GM21723 (cell line): ENCODE results near the gene ADIPOR1.
A peak's percentile ranks its signal among the peaks of the same experiment; 100 is the strongest.
"Not testable (repeated sequence)": the region's sequence is repeated elsewhere in the genome, so short reads cannot be mapped to it uniquely, and the experiment has no call there.

Experiments used
- ATAC-seq: cut with Tn5 transposase; IDR thresholded peaks from one replicate; pipeline ENCODE4 v1.9.1; 2021; ENCODE audit warnings: mild to moderate bottlenecking, moderate library complexity; ENCODE audit not compliant: unreplicated experiment

The ADIPOR1 gene

DNA sequence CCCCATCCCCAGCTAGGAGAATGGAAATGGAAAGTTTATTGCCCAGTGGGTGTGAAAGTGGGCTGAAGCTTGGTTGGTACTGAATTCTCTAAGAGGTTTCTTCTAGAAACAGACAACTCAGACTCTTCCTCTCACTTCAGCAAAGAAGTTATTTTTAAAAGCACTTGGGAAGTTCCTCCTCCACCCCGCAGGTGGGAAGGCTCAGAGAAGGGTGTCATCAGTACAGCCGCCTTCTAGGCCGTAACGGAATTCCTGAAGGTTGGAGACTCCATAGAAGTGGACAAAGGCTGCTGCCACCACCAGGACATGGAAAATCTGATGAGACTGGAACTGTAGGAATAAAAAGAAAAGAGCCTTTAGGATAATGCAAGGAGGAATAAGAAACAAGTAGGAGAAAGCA lies 16.7 kb downstream of the ADIPOR1 start:
- no peak for ATAC-seq

- ATAC-seq = no peak
Observed at GRCh38 chr1:202940561-202940960, 17.6 kb downstream of the ADIPOR1 start.

- ATAC-seq = no peak
Observed at GRCh38 chr1:202938287-202938925, 19.7 kb downstream of the ADIPOR1 start.

- ATAC-seq = not testable (repeated sequence)
Observed at GRCh38 chr1:202936409-202936808, 21.7 kb downstream of the ADIPOR1 start.

- ATAC-seq = no peak
Observed at GRCh38 chr1:202935844-202936243, 22.3 kb downstream of the ADIPOR1 start.

DNA sequence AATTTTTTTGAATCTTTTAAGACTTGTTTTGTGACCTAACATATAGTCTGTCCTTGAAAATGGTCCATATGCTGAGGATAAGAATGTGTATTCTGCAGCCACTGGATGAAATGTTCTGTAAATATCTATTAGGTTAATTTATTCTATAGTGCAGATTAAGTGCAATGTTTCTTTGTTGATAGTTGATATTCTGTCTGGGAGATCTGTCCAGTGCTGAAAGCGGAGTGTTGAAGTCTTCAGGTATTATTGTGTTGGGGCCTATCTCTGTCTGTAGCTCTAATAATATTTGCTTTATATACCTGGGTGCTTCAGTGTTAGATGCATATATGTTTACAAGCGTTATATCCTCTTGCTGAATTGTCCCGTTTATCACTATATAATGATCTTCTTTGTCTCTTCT lies 23.4 kb downstream of the ADIPOR1 start:
- ATAC-seq = no peak

GRCh38 chr1:202932476-202932875 lies 25.6 kb downstream of the ADIPOR1 start:
- ATAC-seq = no peak

DNA sequence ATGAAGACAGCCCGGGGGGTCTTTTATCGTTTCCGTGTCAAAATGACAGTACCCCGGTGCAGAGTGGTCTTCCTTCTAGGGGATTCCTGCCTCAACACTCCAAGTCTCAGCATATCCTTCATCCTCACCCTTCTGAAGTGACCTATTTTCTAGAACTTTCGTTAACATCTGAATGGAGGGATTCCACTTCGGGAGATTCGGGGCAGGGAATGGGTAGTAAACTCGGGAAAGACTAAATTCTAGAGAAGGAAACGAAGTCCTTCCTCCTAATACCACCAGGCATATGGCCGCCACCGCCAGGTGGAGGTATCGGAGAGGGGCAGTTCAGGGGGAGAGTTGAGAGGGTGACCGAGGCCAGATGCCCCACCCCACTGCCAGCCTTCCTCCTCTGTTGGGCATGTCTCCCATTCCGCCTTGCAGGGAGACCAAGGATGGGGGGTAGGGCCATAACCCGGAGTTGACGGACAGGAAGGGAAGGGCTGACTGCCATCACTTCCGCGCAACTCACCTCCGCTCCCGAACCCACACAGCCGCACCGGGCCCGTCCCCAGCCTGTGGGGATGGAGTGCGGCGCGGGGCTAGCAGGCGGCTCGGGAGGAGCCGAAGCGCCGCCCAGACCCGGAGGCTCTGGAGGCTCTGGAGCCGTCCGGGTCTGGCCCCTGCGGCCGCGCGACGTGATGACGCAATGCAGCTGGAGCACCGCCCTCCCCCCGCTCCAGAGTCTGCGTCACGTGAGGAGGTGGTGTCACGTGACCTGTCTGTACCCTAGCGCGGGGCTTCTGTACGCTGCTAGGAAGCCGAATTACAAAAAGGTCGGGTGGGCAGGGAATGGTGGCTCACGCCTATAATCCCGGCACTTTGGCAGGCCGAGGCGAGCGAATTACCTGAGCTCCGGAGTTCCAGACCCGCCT lies 31.3 kb downstream of the ADIPOR1 start, which contains the start of gene KLHL12:
Gene KLHL12, minus strand, starts transcription at position 654 of the 911 bp plus-strand sequence. CDS start 2,072 bp downstream, outside the sequence.
- ATAC-seq = peak; percentile 89

- ATAC-seq = no peak
Observed at GRCh38 chr1:202923533-202923932, 34.6 kb downstream of the ADIPOR1 start.

GRCh38 chr1:202919615-202920014 lies 38.5 kb downstream of the ADIPOR1 start:
- no peak for ATAC-seq

DNA sequence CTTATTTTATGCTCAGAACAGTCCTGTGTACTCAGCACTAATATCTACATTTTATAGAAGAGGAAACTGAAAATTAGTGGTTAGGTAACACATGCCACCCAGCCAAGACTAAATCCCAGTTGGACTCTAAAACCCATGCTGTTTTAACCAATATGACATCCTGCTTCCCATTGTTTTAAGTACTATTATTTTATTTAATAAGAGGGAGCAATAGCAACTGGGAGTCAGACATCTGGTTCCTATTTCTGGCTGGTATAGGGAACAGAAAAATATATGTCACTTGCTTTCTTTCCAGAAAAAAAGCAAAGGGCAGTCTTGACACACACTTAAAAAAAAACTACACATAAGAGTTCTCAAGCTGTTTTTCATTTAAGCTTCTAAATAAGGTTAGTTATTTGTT lies 43.0 kb downstream of the ADIPOR1 start:
- ATAC-seq = no peak

- not testable (repeated sequence) for ATAC-seq
Observed at GRCh38 chr1:202912476-202912875, 45.6 kb downstream of the ADIPOR1 start.

GRCh38 chr1:202909494-202909893 lies 48.6 kb downstream of the ADIPOR1 start:
- no peak for ATAC-seq

GRCh38 chr1:202908998-202909397 lies 49.1 kb downstream of the ADIPOR1 start:
- no peak for ATAC-seq

GRCh38 chr1:202905331-202905730 lies 52.8 kb downstream of the ADIPOR1 start:
- no peak for ATAC-seq

DNA sequence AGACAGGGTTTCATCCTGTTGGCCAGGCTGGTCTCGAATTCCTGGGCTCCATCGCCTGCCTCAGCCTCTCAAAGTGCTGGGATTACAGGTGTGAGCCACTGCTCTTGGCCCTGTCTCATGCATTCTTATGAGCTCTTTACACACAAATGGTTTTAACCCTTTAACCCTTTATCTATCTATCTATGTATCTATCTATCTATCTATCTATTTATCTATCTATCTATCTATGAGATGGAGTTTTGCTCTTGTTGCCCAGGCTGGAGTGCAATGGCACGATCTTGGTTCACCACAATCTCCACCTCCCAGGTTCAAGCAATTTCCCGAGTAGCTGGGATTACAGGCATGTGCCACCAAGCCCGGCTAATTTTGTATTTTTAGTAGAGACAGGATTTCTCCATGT lies 54.3 kb downstream of the ADIPOR1 start:
- not testable (repeated sequence) for ATAC-seq

GRCh38 chr1:202901555-202901954 lies 56.6 kb downstream of the ADIPOR1 start:
- no peak for ATAC-seq

GRCh38 chr1:202892501-202892900 lies 65.6 kb downstream of the ADIPOR1 start:
- no peak for ATAC-seq
